ENCODE measurements around the gene ZNF8. TPM values are rescaled to one million over a fixed set of nuclear protein-coding genes. Genes with fewer than 3 reads are reported as not detected.
A peak's percentile ranks its signal among the peaks of the same experiment; 100 is the strongest.
"Not testable (repeated sequence)": the region's sequence is repeated elsewhere in the genome, so short reads cannot be mapped to it uniquely, and the experiment has no call there.

ZNF8 gene
- total RNA-seq, 1 experiment from 2014 or later, result 8.4 TPM

- H3K4me3 ChIP-seq (ENCODE audit: low read depth, low read length), result no peak overlapping the region
- H3K9me3 ChIP-seq, result peaks cover 30% of the 10 kb centered on the region
- no TSS peak for BruUV-seq (replicated peaks)
- no peak for TF ChIP-seq CTCF (IDR thresholded peaks at IDR 0.05; ENCODE audit: insufficient read depth in 1 of 2, low read depth in 1 of 2, low read length in 1 of 2, severe bottlenecking in 1 of 2, unreplicated experiment in 1 of 2)
- no peaks in the 10 kb centered on the region for H3K27me3 ChIP-seq (replicated peaks; ENCODE audit: control insufficient read depth, insufficient read depth, low read length)
- Mint-ChIP-seq H3K36me3 (ENCODE audit: insufficient read depth, unreplicated experiment) (peaks cover 99% of the 10 kb centered on the region), H3K9me3 (ENCODE audit: unreplicated experiment) (peaks cover 39% of the 10 kb centered on the region), H3K27me3 (ENCODE audit: insufficient read depth, unreplicated experiment) (no peaks in the 10 kb centered on the region), H3K4me3 (ENCODE audit: unreplicated experiment) (no peak overlapping the region), H3K27ac (ENCODE audit: unreplicated experiment) (no peak overlapping the region), H3K4me1 (ENCODE audit: low read depth, unreplicated experiment) (no peaks in the 10 kb centered on the region)
- H3K36me3 ChIP-seq (ENCODE audit: control insufficient read depth, insufficient read depth, low read length), result peaks cover 25% of the 10 kb centered on the region
- ChIA-PET CTCF (no interaction called here), POLR2A (no interaction called here)
- no peak for DNase-seq
- intact Hi-C loops (cut with micrococcal nuclease; ENCODE audit: unreplicated experiment), result no loop called here
- no peaks in the 10 kb centered on the region for H3K4me1 ChIP-seq
Observed at GRCh38 chr19:58243351-58243750, 35.4 kb upstream of the ZNF8 start.

- intact Hi-C loops (cut with micrococcal nuclease; ENCODE audit: unreplicated experiment), result no loop called here
- H3K27me3 Mint-ChIP-seq (ENCODE audit: insufficient read depth, unreplicated experiment), result no peaks in the 10 kb centered on the region
- TF ChIP-seq CTCF (IDR thresholded peaks at IDR 0.05; ENCODE audit: insufficient read depth in 1 of 2, low read depth in 1 of 2, low read length in 1 of 2, severe bottlenecking in 1 of 2, unreplicated experiment in 1 of 2), result no peak
- H3K4me1 ChIP-seq, result no peaks in the 10 kb centered on the region
- H3K4me3 Mint-ChIP-seq (ENCODE audit: unreplicated experiment), result no peak overlapping the region
- BruUV-seq (replicated peaks), result no TSS peak
- H3K9me3 ChIP-seq, result peaks cover 63% of the 10 kb centered on the region
- POLR2A ChIA-PET, result no interaction called here
- peaks cover 100% of the 10 kb centered on the region for H3K36me3 Mint-ChIP-seq (ENCODE audit: insufficient read depth, unreplicated experiment)
- CTCF ChIA-PET, result no interaction called here
- H3K9me3 Mint-ChIP-seq (ENCODE audit: unreplicated experiment), result peaks cover 35% of the 10 kb centered on the region
- H3K36me3 ChIP-seq (ENCODE audit: control insufficient read depth, insufficient read depth, low read length), result peaks cover 21% of the 10 kb centered on the region
- H3K27ac Mint-ChIP-seq (ENCODE audit: unreplicated experiment), result no peak overlapping the region
- no peaks in the 10 kb centered on the region for H3K27me3 ChIP-seq (replicated peaks; ENCODE audit: control insufficient read depth, insufficient read depth, low read length)
- no peaks in the 10 kb centered on the region for H3K4me1 Mint-ChIP-seq (ENCODE audit: low read depth, unreplicated experiment)
- no peak overlapping the region for H3K4me3 ChIP-seq (ENCODE audit: low read depth, low read length)
- DNase-seq, result no peak
Observed at GRCh38 chr19:58248886-58249285, 29.9 kb upstream of the ZNF8 start.

- H3K36me3 Mint-ChIP-seq (ENCODE audit: insufficient read depth, unreplicated experiment), result peaks cover 100% of the 10 kb centered on the region
- intact Hi-C loops (cut with micrococcal nuclease; ENCODE audit: unreplicated experiment), result no loop called here
- peak in 1 of 2 experiments; percentile 49 for DNase-seq
- no peak for TF ChIP-seq CTCF (IDR thresholded peaks at IDR 0.05; ENCODE audit: insufficient read depth in 1 of 2, low read depth in 1 of 2, low read length in 1 of 2, severe bottlenecking in 1 of 2, unreplicated experiment in 1 of 2)
- H3K27ac Mint-ChIP-seq (ENCODE audit: unreplicated experiment), result no peak overlapping the region
- Histone ChIP-seq H3K27me3 (replicated peaks; ENCODE audit: control insufficient read depth, insufficient read depth, low read length) (no peaks in the 10 kb centered on the region), H3K4me1 (no peaks in the 10 kb centered on the region), H3K9me3 (peaks cover 74% of the 10 kb centered on the region), H3K36me3 (ENCODE audit: control insufficient read depth, insufficient read depth, low read length) (peaks cover 17% of the 10 kb centered on the region), H3K4me3 (ENCODE audit: low read depth, low read length) (no peak overlapping the region)
- H3K4me3 Mint-ChIP-seq (ENCODE audit: unreplicated experiment), result no peak overlapping the region
- ChIA-PET CTCF (no interaction called here), POLR2A (no interaction called here)
- no peaks in the 10 kb centered on the region for H3K27me3 Mint-ChIP-seq (ENCODE audit: insufficient read depth, unreplicated experiment)
- BruUV-seq (replicated peaks), result no TSS peak
- H3K4me1 Mint-ChIP-seq (ENCODE audit: low read depth, unreplicated experiment), result no peaks in the 10 kb centered on the region
- peaks cover 45% of the 10 kb centered on the region for H3K9me3 Mint-ChIP-seq (ENCODE audit: unreplicated experiment)
Observed at GRCh38 chr19:58252102-58252685, 26.6 kb upstream of the ZNF8 start.

- H3K4me3 ChIP-seq (ENCODE audit: low read depth, low read length); H3K4me1 Mint-ChIP-seq (ENCODE audit: low read depth, unreplicated experiment); H3K4me1 ChIP-seq; H3K27me3 ChIP-seq (replicated peaks; ENCODE audit: control insufficient read depth, insufficient read depth, low read length); H3K27me3 Mint-ChIP-seq (ENCODE audit: insufficient read depth, unreplicated experiment); CTCF ChIA-PET; H3K4me3 Mint-ChIP-seq (ENCODE audit: unreplicated experiment); POLR2A ChIA-PET; intact Hi-C loops (cut with micrococcal nuclease; ENCODE audit: unreplicated experiment); H3K27ac Mint-ChIP-seq (ENCODE audit: unreplicated experiment); BruUV-seq (replicated peaks); DNase-seq: not testable (repeated sequence)
- Histone ChIP-seq H3K9me3 (peaks cover 85% of the 10 kb centered on the region), H3K36me3 (ENCODE audit: control insufficient read depth, insufficient read depth, low read length) (peaks cover 31% of the 10 kb centered on the region)
- peaks cover 100% of the 10 kb centered on the region for H3K36me3 Mint-ChIP-seq (ENCODE audit: insufficient read depth, unreplicated experiment)
- peaks cover 57% of the 10 kb centered on the region for H3K9me3 Mint-ChIP-seq (ENCODE audit: unreplicated experiment)
Observed at GRCh38 chr19:58258259-58258658, 20.5 kb upstream of the ZNF8 start.
